ENCODE results near the gene RASSF1.

RASSF1 gene

DNA sequence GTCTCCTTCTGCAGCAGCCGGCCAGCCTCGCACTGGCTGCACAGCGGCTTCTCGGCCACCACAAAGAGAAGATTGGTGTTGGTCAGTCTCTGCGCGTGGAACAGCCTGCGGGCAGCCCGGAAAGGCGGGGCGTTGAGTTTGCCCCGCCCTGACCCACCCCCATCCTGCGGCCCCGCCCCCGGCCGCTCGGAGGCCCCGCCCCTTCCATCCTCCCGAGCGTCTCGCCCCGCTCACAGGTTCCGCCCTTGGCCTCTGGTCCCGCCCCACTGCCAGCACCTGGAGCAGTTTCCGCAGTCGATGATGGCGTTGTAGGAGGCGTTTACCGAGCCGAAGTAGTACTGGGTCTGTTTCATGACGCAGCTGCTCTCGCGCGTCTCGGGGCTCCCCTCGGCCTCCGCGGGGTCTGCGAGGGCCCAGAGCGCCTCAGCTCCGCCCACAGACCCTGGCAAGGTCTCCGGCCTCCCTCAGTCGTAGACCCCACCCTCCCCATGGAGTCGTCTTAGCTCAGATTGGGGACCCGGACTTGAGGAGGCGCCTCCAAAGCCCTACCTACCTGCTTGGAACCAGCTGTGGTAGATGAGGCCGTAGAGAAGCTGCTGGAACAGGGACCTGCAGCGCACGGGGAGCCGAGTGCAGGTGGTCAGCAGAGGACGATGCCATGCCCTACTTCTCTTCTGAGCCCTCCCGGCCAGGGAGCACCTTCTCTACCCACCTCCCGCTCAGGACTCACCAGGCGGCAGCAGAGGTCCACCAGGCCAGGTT is 24.6 kb upstream of the RASSF1 start:
- DNase-seq (ENCODE audit: low read depth): no peak

DNA sequence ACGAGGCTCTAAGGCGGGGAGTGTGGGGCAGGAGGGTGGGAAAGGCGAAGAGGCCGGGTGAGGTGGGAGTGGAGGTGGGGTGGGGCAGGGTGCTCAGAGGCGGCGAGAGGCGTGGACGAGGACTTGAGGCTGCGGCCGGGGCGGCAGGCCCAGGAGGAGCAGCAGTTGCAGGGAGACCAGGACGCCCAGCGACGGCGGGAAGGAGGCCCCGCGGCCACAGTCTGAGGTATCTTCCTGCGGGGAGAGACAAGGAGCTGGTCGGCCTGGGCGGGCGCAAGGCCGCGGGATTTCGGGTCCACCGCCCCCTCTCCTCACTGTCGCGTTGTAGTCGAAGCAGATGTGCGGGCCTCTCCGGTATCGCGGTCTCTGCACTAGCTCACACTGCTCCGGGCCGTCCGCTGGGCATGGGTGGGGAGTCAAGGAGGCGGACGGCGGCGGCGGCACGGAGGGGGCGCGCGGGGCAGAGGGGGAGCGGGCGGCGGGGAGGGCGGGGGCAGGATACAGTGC is 24.0 kb upstream of the RASSF1 start:
- no peak for DNase-seq (ENCODE audit: low read depth)

DNA sequence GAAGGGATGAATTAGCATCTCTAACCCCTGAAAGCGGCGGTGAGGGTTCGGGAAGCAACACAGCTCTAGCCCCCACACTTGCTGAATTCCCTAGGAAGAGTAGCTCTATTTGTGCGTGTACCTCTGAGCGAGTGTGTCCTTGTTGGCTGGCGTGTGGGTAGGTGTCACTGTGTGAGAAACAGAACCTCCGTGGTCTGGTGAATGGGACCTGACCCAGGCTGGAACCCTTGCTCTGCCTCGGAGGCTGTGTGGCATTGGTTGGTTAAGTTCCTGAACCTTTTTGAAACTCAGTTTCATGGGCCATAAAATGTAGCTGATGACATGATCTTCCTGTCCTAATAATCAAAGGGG is 19.1 kb upstream of the RASSF1 start:
- no peak for DNase-seq (ENCODE audit: low read depth)

DNA sequence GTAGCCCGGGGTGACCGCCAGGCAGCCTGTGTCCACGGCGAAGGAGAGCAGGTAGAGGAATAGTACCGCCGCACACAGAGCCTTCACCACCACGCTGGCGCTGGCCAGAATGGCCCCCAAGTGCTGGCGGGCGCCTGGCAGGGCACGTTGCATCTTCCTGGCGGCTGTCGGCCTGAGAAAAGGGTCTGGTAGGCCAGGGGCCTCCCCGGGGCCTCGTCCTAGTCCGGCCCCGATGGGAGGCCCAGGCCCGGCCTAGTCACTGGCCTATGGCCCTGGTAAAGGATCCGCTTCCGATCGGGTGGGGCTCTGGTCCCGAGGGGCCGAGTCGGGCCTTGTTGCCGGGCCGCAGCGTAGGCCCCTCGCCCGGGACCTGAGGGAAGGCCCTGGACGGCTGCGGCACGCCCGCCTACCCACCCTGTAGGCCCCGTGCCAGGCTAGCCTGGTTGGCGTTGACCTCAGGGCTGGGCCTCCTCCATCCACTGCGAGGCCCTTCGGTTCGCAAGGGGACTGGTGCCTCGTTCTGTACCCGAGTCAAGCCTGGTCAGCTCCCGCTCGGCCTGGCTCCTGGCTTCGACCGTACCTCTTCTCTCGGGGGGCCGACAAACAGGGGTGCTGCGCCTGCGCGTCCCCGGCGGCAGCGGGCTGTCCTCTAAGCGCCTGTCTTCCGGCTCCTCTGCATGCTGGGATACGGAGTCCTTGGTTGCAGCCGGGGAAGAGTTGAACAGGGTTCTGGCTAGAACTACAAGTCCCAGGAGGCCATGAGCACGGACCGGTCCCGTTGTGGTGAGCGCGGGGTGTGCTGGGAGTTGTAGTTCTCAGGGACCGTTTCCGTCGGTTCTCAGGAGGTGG is 18.5 kb upstream of the RASSF1 start, which contains the start of gene TMEM115:
Gene TMEM115, minus strand, starts transcription at position 611 of the 849 bp plus-strand sequence. Its CDS starts 458 bp downstream, at position 153.
- DNase-seq (ENCODE audit: low read depth): peak; percentile 97

DNA sequence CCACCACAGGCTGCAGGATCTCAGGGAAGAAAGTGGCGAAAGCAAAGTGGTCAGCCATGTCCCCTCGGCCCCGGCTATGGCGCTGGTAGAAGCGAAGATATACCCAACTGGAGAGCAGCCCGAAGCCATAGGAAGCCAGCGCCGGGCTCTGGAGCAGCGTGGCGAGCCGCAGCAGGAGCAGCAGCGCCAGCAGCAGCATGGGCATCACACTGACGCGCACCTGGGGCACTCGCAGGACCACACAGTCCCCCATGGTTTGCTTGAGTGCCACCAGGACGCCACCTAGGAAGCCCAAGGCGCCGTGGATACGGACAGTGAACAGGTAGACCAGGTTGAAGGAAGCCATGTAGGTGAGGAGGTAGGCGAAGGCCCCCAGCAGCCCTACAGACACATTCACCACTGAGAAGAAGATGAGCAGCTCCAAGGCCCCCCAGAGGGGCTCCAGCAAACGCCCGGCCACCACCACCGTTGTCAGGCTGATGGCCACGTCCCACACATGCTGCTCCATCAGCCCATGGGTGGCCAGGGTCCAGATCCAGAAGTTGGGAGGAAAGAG is 17.8 kb upstream of the RASSF1 start:
- DNase-seq (ENCODE audit: low read depth): no peak

- DNase-seq (ENCODE audit: low read depth): no peak
Observed at GRCh38 chr3:50357481-50357880, 16.8 kb upstream of the RASSF1 start.

DNA sequence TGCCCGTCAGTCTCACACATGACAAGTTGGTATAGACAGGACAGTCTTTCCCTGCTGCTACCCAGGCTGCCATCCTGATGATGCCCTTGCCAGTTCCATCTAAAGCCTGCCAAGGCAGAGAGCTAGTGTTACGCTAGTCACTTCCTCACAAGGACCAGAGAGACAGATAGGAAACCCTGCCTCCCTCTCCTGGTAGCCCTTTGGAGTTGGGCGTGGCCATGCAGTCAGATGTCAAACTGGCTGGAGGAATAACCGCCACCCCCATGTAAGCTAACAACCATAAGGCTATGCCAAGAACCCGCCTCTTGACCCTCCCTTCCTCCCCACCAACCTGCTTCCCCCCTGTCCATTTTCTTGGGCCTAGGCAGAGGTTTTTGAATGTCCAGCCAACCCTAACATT is 15.9 kb upstream of the RASSF1 start:
- no peak for DNase-seq (ENCODE audit: low read depth)

GRCh38 chr3:50355829-50356552 is 15.4 kb upstream of the RASSF1 start:
- DNase-seq (ENCODE audit: low read depth): no peak

DNA sequence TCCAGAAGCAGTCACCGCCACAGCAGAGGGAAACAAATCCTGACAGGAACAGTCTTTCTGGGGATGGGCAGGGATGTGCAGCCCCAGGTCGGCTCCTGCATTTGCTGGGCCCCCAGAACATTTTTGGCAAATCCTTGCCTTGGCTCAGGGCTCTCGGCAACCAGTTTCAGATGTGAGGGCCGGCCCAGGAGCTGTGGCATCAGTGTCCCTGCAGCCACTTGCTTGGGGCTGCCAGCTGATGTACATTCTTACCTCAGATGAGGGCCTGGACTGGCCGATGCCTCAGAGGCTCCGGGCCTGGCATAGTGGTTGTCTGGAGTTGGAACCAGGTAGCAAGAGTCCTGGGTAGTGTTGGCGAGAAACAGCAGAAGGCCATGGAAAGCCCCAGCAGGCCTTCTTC is 14.2 kb upstream of the RASSF1 start:
- DNase-seq (ENCODE audit: low read depth): no peak

DNA sequence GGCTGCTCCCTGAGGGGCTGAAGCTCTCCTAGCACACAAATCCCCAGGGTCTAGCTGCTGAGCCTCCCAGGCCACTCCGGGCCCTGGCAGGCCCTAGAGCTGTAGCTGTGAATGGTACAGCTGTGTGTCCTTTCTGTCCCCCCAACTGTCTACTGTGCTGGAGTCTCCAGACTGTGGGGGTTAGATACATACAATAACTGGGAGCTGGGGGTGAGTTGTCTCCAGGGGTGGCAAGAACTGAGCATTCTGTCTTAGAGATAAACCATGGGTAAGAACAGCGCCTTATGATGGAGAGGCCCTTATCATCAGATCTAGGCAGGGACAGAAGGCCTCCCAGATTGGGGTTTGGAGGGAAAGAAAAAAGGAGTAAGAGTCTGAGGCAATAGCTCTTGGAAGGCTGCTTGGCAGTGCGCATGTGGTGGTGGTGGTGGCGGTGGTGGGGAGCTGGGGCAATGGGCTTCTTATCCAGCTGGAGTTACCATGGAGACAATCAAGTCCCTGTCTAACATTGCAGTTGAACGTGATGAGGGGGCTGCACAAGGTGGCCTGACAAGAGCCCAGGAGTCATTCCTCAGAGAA is 13.6 kb upstream of the RASSF1 start:
- DNase-seq (ENCODE audit: low read depth): no peak

GRCh38 chr3:50353245-50354004 is 12.8 kb upstream of the RASSF1 start:
- no peak for DNase-seq (ENCODE audit: low read depth)

GRCh38 chr3:50352781-50353180 is 12.1 kb upstream of the RASSF1 start:
- no peak for DNase-seq (ENCODE audit: low read depth)

DNA sequence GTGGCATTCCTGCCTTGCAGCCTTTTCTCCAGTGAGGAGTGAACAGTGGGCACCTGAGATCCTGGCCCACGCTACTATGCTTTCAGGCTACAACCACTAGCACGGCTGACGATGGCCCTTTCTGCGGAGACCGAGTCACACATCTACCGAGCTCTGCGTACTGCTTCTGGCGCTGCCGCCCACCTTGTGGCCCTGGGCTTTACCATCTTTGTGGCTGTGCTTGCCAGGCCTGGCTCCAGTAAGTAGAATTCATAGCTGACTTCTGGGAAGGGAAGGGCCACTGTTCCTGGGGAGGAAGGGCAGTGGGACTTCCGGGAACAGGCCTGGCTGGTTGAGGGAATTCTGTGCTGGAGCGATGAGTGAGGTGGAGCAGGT is 10.7 kb upstream of the RASSF1 start:
- no peak for DNase-seq (ENCODE audit: low read depth)

DNA sequence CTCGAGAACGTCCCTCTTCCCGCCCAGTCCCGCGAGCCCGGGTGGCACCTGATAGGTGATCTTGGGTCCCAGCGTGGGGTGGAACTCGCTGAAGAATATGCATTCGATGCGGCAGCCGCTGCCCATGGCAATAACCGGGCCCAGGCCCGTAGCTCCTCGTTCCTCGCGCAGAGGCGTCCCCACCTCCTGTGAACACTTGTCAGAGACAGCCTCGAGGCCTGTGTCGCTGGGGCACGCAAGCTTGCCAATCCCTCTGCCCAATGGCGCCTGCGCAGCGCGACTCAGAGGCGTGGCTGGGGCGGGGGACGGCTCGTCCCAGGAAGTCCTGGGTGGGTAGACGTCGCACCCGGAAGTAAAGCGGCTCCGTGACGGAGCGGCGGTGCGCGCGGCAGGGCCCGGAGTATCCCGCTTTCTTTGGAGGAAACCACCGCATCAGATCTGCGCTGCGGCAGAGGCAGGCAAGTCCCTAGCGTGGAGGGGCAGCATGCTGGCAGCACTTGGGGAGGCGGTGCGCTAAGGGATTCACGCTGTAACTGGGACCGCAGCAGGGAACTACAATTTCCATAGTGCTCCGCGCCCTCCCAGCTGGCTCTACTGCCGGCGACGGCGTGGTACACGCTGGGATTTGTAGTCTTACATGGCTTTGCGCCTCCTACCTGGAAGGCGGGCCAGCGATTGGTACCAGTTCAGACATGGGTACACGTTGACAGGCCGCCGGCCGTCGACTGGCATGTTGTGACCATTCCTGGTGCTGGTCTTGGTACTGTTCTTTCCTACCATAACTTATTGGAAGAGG is 10.1 kb upstream of the RASSF1 start, which contains the start of the genes CYB561D2 and NPRL2:
Gene CYB561D2, plus strand, starts transcription at position 336 of the 796 bp plus-strand sequence. CDS start 572 bp downstream, outside the sequence.
Gene NPRL2, minus strand, starts transcription at position 249 of the 796 bp plus-strand sequence. Its CDS starts 123 bp downstream, at position 126.
- DNase-seq (ENCODE audit: low read depth): peak; percentile 67

DNA sequence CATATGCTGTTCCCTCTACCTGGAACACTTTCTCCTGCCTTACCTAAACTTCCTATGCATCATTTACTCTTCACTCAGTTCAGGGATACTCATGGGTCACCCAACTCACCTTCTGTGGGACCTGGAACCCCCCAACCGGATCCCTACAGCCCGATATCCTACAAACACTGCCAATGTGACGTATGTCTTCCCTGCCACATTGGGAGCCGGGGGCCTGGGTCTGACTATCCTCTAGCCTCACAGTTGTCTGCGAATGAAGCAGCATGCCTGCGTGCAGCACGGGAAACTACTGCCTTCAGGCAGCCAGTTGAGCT is 9.5 kb upstream of the RASSF1 start:
- DNase-seq (ENCODE audit: low read depth): no peak

DNA sequence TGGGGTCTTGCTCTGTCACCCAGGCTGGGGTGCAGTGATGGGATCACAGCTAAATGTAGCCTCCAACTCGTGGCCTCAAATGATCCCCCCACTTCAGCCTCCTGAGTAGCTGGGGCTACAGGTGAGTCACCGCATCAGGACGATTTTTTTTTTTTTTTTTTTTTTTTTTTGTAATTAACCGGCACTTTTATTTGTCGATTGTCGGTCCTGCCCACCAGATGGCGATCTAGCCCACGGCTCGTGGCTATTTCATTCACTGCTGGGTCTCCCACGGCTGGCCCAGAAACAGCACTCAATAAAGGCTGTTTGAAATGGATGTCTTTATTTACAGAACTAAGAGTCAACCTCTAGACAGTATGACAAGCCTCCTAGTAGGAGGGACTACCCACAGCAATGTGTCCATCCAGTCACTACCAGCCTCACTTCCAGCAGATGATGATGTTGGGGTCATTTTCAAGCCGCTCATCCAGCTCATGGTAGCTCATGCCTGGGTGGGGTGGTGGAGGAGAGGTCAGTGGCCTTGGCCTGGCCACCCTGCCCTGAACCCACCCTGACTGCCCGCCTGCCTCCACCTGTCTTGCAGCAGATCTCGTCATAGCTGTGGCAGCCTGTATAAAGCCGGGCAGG is 6.7 kb upstream of the RASSF1 start:
- no peak for DNase-seq (ENCODE audit: low read depth)

DNA sequence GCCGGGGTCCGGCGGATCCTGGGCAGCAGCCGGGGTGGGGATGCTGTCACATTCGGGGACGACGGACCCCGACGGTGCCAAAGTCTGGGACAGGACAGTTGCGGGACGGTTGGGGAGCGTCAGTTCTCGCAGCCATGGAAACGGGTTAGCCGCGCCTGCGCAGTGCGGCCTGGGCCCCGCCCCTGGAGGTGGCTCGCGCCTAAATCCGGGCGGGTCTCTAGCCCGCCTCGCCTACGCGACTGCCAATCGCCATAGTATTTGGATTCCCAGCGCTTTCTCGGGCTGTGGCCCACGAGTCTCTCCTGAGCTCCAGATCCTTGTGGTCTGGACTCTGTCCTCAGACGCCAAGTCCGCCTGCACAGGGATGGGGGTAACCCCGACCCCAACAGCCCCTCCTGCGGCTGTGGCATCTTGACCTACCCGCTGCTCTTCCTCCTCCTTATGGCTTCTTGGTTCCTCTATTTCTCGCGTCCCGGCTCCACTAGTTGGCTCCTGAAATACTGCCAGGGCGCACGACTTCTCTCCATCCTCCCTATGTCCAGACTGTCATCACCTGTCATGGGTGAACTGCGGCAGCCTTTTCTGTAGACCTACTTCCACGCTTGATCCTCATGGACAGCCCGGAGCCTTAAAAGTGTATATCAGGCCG is 5.1 kb upstream of the RASSF1 start, which contains the start of gene ZMYND10:
Gene ZMYND10, minus strand, starts transcription at position 147 of the 649 bp plus-strand sequence. CDS start 153 bp downstream, outside the sequence.
- no peak for DNase-seq (ENCODE audit: low read depth)

DNA sequence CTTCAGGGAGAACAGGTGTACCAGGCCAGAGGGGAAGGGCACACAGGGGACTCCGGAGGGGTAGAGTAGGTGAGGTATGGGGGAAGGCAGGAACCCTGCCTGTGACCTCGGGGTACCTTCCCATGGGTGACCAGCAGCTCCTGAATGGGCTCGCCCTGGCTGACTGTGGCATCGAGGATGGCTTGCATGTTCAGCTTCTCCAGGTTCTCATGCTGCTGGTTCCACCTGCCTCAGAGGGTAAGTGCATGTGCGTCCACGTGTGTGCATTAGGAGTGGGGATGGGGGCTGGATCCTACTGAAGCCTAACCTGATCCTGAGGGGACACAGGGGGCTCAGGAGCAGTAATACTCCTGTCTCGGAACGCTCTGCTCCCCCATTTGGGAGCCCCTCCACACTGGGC is 4.4 kb upstream of the RASSF1 start:
- DNase-seq (ENCODE audit: low read depth): no peak
